Erythroblast (primary cell): ENCODE data around the gene GNAL.

Source experiments
- GATA1 ChIP-seq: IDR thresholded peaks from 2 replicates; pipeline ENCODE4 v1.6.1; 2011; ENCODE audit warnings: low read depth, mild to moderate bottlenecking, control low read depth, low read length, moderate library complexity
- POLR2A ChIP-seq: IDR thresholded peaks from 2 replicates; pipeline ENCODE4 v1.6.1; 2011; ENCODE audit warnings: mild to moderate bottlenecking, low read length

DNA sequence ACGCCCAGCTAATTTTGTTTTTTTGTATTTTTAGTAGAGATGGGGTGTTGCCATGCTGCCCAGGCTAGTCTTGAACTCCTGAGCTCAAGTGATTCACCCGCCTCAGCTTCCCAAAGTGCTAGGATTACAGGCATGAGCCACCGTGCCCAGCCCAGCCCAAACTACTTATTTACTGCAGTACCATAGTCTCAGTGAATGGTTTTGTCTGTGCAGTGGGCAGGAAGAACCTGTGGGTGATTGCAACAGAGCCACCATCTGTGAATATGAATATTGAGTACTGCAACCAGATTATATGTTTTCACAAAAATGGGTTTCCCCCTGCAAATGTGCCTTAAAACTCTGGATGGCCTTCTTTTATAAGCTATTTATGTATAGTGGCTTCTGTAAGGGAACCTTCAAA lies 210.0 kb downstream of the GNAL start:
- TF ChIP-seq POLR2A (no peak), GATA1 (no peak)
